NT2/D1 (cell line): ENCODE results near the gene TOMM20.

ENCODE experiments used
- SUZ12 ChIP-seq: IDR thresholded peaks from 2 replicates; pipeline ENCODE4 v1.6.1; 2011; ENCODE audit not compliant: insufficient read length, insufficient read depth; ENCODE audit errors: extremely low read depth
- YY1 ChIP-seq: IDR thresholded peaks from 2 replicates; pipeline ENCODE4 v1.6.1; 2011; ENCODE audit not compliant: insufficient read length, insufficient read depth
- ZNF274 ChIP-seq: IDR thresholded peaks from 2 replicates; pipeline ENCODE4 v1.6.1; 2011; ENCODE audit warnings: mild to moderate bottlenecking, low read depth, low read length

DNA sequence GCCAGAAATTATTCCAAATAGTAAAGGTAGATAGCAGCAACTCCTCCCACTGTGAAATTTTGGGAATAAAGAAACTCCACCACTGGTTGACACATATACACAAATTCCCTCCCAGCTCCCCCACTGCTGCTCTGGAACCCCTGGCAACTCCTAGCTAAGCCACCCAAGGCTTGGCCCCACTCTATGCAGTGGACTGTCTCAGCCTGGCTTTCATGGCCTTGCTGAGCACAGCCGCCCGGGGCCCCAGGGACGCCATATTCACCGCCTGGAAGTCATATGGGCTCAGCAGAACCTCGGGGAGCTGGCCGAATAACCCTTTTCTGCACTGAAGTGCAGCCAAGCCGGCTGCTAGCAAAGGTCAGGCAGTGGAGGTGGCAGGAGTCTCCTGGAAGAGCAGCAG lies 47.8 kb upstream of the TOMM20 start:
- no peak for TF ChIP-seq SUZ12
- TF ChIP-seq ZNF274 = no peak
- no peak for TF ChIP-seq YY1
